A549 treated with Mapracorat at 1 μM for 4 hours (cell line): Measurements from ENCODE around the gene SERPINB7. TPM values are rescaled to one million over a fixed set of nuclear protein-coding genes. Genes with fewer than 3 reads are reported as not detected.

Experiments used
- total RNA-seq: library from RNA; stranded (reverse); fragments of 200-300 nt; extraction: Qiagen RNA extraction; gene quantifications from 5 replicates; pipeline ENCODE4 v1.2.3, GENCODE V29; 2022

SERPINB7 gene, protein sequence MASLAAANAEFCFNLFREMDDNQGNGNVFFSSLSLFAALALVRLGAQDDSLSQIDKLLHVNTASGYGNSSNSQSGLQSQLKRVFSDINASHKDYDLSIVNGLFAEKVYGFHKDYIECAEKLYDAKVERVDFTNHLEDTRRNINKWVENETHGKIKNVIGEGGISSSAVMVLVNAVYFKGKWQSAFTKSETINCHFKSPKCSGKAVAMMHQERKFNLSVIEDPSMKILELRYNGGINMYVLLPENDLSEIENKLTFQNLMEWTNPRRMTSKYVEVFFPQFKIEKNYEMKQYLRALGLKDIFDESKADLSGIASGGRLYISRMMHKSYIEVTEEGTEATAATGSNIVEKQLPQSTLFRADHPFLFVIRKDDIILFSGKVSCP
- total RNA-seq: 1.7 to 2.5 TPM (median 2.3 TPM) in 5 replicates

DNA sequence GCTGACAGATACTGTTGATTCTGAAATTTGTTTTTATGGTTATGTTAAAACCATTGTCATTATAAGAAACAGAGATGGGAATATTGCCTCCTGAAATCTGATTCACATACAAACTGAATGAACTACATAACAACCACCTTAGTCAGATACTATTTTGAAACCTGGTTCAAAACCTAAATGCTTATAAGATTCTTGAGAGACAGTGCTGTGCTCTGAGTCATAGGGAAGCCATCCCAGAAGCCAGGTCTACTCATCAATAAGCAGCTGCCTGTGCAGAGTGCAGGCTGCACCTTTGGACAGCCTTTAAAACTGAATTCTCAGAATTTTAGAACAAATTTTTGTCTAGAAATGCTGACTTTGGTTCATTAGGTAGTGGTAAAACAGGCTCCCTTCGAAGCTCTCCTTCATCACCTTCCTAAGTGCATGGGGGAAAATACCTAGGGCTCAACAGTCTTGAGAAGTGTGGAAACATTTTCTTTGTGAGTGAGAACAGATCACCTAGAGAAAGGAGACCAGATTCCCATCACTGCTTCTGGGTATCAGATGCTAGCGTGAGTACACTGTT lies at the start of gene SERPINB7:
Gene SERPINB7 (plus strand): TSS at position 253 of the 565 bp plus-strand sequence. CDS start 6,955 bp downstream, outside the sequence.

Other genes with a start within 250 kb of the SERPINB7 start
- not detected in 5 replicates for gene SERPINB12, start 233.0 kb upstream of the SERPINB7 start, total RNA-seq
- gene SERPINB13, start 188.1 kb upstream of the SERPINB7 start, total RNA-seq: not detected in 5 replicates
- 0.08 to 0.09 TPM in 2 of 5 replicates, not detected in the others for gene SERPINB4, start 131.2 kb upstream of the SERPINB7 start, total RNA-seq
- gene SERPINB3, start 113.5 kb upstream of the SERPINB7 start, total RNA-seq: 0.16 to 0.27 TPM in 2 of 5 replicates, not detected in the others
- gene SERPINB11, start 72.5 kb upstream of the SERPINB7 start, total RNA-seq: 0.20 TPM in 1 of 5 replicates, not detected in the others
- not detected in 5 replicates for gene SERPINB2, start 112.3 kb downstream of the SERPINB7 start, total RNA-seq
- not detected in 5 replicates for gene SERPINB10, start 132.5 kb downstream of the SERPINB7 start, total RNA-seq
- 0.06 to 0.60 TPM (median 0.30 TPM) in 4 of 5 replicates, not detected in the other for gene HMSD, start 173.9 kb downstream of the SERPINB7 start, total RNA-seq
- 8.2 to 13.2 TPM (median 10.5 TPM) in 5 replicates for gene SERPINB8, start 194.7 kb downstream of the SERPINB7 start, total RNA-seq